ENCODE results near the gene APBB2.

GRCh38 chr4:41079881-41080560 lies 134.3 kb downstream of the APBB2 start:
- TF ChIP-seq CTCF (conservative IDR thresholded peaks at IDR 0.05; ENCODE audit: low read depth in 2 of 2) (no peak), POLR2AphosphoS5 (IDR thresholded peaks at IDR 0.05; ENCODE audit: low read depth) (no peak), CREB1 (CRISPR knock-in tag; IDR thresholded peaks at IDR 0.05; ENCODE audit: low read depth) (no peak)
